ENCODE results near the gene BCO1. TPM values are rescaled to one million over a fixed set of nuclear protein-coding genes. Genes with fewer than 3 reads are reported as not detected.

The BCO1 gene
- total RNA-seq, 1 donor = not detected

DNA sequence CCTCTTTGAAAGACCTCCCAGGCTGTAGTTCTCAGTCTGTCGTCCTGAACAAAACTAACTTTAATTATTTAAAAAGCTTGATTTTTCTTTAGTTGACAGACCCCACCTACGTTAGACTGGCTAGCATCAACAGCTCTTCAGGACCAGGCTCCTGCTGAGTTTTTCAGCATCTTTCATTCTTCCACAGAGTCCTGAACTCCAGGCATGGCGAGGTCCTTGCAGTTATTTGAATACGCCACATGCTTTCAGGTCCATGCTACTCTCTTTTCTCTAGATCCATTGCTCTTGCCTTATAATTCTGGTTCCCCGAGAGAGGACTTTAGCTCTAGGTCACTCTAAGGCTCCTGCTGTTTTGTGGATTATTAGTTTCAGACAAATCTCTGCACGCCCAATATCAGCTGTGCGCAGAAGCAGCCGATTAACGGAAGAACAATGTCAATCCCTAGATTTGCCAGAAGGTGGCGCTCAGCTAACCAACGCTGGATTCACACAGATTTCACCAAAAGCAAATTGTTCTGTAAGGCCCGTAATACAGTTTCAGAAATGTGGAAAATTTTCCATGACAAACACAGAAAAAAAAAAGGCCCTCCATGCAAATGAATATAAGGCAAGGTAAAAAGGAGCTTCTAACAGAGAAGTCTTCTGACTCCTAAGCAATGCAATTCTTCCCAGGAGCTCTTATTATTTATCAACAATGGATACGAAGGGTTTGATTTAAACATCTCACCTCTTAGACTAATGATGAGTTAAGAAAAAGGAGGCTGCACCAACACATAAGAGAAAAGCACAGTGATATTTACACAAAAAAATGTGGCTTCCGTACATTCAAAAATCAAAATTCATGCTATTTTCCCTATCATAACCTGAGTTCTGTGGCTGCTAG, 33.5 kb upstream of the BCO1 start:
- peak; percentile 83 for DNase-seq (ENCODE audit: low read depth)
- TF ChIP-seq, protein P1, sequence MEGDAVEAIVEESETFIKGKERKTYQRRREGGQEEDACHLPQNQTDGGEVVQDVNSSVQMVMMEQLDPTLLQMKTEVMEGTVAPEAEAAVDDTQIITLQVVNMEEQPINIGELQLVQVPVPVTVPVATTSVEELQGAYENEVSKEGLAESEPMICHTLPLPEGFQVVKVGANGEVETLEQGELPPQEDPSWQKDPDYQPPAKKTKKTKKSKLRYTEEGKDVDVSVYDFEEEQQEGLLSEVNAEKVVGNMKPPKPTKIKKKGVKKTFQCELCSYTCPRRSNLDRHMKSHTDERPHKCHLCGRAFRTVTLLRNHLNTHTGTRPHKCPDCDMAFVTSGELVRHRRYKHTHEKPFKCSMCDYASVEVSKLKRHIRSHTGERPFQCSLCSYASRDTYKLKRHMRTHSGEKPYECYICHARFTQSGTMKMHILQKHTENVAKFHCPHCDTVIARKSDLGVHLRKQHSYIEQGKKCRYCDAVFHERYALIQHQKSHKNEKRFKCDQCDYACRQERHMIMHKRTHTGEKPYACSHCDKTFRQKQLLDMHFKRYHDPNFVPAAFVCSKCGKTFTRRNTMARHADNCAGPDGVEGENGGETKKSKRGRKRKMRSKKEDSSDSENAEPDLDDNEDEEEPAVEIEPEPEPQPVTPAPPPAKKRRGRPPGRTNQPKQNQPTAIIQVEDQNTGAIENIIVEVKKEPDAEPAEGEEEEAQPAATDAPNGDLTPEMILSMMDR (IDR thresholded peaks at IDR 0.05; ENCODE audit: insufficient read depth, low read length) = peak; percentile 88
- H3K4me3 ChIP-seq (ENCODE audit: low read depth, low read length) = no peak overlapping the region

DNA sequence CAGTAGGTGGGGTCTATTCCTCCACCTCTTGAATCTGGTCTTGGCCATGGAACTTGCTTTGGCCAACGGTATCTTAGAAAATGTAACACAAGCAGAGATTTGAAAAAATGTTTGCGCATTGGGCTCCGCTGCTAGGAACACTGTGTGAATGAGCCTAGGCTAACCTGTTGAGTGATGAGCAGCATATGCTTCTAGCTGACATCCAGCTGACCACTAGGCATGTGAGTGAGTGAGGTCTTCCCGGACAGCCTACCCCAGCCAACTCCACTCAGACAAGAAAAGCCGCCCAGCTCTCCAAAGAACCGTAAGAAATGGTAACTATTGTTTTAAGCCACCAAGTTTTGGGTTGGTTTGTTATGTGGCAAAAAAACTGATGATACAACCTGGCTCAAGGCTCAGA, 31.4 kb upstream of the BCO1 start:
- DNase-seq (ENCODE audit: low read depth) = no peak
- TF ChIP-seq, protein P1 (IDR thresholded peaks at IDR 0.05; ENCODE audit: insufficient read depth, low read length) = no peak

DNA sequence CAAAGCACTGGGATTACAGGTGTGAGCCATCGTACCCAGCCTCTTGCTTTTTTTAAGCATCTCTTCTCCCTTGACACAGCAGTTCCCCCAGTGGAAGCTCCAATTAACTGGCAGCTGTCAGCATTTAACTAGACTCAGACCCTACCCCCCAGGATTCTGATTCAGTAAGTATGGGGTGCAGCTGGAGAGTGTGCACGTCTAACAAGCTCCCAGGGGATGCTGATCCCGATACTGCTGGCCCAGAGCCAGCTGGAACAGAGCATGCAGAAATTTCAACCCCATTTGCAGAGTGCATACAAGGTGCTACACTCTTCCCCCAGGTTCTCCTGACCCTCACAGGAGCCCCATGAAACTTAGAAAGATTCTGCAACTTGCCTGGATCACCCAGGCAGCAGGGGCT, 27.7 kb upstream of the BCO1 start:
- TF ChIP-seq, protein P1 (IDR thresholded peaks at IDR 0.05; ENCODE audit: insufficient read depth, low read length) = no peak
- DNase-seq (ENCODE audit: low read depth) = no peak
- no peak overlapping the region for H3K4me3 ChIP-seq (ENCODE audit: low read depth, low read length)

More for the DNA sequence above, 31.4 kb upstream of the BCO1 start:
- no peak overlapping the region for H3K4me3 ChIP-seq (ENCODE audit: low read depth, low read length)

DNA sequence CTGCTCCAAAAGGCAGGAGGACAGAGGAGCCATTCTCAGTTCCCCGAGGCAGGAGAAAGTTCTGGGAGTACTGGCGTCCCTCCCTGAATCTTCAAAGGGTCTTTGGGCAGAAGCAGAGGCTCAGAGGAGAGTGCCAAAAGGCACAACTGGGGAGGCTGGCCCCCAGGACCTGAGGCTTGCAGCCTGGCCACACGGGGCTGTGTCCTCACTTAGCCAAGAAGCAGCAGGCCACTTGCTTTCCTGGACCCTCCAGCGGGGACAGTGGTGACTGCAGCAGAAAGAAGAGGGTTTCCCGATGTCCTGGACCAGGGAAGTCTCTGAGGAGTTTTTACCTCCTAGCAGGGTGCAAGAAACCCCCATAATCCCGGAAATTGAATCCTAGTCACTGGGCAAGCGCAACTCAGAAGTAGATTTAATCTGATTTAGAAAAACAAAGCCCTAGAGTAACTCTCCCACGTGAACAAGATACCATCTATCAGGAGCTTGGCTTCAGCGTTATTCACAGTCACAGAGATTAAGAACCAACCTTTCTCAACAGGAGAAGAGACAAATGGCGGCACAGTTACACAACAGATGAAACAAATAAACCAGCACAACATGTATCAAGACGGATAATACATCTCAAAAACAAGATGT, 25.5 kb upstream of the BCO1 start:
- H3K4me3 ChIP-seq (ENCODE audit: low read depth, low read length) = no peak overlapping the region
- no peak for DNase-seq (ENCODE audit: low read depth)
- TF ChIP-seq, protein P1 (IDR thresholded peaks at IDR 0.05; ENCODE audit: insufficient read depth, low read length) = no peak

DNA sequence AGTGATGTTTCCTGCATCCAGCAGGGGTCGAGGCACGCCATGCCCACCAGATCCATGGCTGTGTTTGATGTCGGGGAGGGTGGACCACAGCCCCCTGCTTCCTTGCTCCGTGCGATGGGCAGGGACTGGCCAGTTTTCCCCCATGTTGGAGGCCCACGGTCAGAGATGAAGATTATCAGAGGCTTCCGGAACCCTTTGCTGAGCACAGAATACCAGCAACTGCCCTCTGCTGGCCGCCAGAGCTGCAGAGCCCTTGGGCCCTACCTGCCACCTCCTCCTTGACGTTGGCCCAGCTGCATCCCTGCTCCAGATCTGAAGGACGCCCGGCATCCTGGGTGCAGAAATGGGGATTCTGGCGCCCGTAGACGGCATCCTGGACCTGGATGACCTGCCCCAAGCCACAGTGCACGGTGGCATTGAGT, 23.7 kb upstream of the BCO1 start:
- peak; percentile 15 for DNase-seq (ENCODE audit: low read depth)
- H3K4me3 ChIP-seq (ENCODE audit: low read depth, low read length) = no peak overlapping the region
- TF ChIP-seq, protein P1 (IDR thresholded peaks at IDR 0.05; ENCODE audit: insufficient read depth, low read length) = peak; percentile 50

DNA sequence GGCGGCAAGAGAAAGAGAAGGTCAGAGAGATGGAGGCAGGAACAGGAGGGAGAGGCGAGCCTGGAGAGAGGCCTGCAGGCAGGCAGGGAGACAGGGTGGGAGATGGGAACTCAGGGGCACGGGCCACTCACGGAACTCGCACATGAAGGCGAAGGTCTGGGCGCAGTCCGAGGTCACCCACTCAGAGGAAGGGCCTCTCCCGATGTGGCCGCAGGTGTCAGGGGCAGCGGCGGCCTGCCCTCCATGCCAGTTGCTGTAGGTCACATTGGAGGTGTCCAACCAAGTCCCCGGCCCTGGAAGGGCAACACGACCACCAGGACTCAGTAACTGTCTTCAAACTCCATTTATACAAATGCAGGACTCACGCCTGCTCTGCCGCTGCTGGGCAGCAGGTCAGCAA, 22.4 kb upstream of the BCO1 start:
- no peak for DNase-seq (ENCODE audit: low read depth)
- TF ChIP-seq, protein P1 (IDR thresholded peaks at IDR 0.05; ENCODE audit: insufficient read depth, low read length) = no peak
- H3K4me3 ChIP-seq (ENCODE audit: low read depth, low read length) = no peak overlapping the region
